DMS114 treated with DMSO at 0.1 percent for 48 hours (cell line): ENCODE data around the gene MIEF1.

Source experiments
- DNase-seq: peaks from one replicate; lab custom pipeline; 2025; ENCODE audit not compliant: unreplicated experiment; lab: John Stamatoyannopoulos, UW

MIEF1 gene

GRCh38 chr22:39556970-39557841 is 55.1 kb downstream of the MIEF1 start:
- no peak for DNase-seq

GRCh38 chr22:39558254-39558727 is 56.2 kb downstream of the MIEF1 start:
- no peak for DNase-seq

GRCh38 chr22:39558950-39559349 is 56.9 kb downstream of the MIEF1 start:
- DNase-seq, result no peak

- no peak for DNase-seq
Measured at GRCh38 chr22:39559456-39560105, 57.5 kb downstream of the MIEF1 start.

- no peak for DNase-seq
Measured at GRCh38 chr22:39560127-39560526, 58.0 kb downstream of the MIEF1 start.

DNA sequence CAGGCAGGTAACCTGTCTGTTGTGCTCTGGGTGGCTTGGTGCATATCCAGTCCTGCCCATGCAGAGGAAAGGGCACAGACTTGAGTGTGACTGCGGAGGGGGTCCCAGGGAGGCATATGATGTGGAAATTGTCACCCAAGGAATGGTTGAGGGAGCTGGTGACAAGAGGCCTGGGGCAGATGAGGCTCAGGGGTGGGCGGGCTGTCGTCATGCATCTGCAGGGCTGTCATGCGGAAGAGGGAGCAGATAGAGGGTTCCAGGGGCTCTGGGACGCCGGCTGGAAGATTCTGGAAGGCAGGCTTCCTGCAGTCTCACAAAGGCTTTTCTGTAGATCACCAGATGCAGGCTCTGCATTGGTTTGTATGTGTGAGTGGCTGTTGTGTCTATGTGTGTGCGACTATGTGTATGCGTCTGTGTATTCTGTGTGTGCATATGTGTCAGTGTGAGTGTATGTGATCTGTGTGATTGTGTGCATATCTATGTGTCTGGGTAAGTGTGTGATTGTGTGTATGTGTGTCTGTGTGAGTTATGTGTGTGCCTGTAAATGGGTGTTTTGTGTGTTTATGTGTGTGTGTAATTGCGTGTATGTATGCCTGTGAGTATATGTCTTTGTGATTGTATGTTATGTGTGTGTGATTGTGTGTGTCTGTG is 60.9 kb downstream of the MIEF1 start:
- DNase-seq, result no peak

- DNase-seq, result no peak
Measured at GRCh38 chr22:39563571-39564428, 61.7 kb downstream of the MIEF1 start.

DNA sequence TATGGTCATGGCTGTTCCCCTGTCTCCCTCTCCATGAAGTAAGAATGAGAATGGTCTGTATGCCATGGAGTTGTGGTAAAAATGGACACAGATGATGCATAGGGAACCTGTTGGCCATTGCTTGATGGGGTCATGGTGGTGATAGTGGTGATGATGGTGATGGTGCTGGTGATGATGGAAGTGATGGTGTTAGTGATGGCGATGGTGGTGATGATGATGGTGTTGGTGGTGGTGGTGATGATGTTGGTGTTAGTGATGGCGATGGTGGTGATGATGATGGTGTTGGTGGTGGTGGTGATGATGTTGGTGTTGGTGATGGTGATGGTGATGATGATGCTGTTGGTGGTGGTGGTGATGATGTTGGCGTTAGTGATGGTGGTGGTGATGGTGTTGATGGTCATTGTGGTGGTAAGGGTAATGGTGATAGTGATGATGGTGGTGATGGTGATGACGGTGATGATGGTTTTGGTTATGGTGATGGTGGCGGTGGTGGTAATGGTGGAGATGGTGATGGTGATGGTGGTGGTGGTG is 63.4 kb downstream of the MIEF1 start:
- DNase-seq, result no peak

DNA sequence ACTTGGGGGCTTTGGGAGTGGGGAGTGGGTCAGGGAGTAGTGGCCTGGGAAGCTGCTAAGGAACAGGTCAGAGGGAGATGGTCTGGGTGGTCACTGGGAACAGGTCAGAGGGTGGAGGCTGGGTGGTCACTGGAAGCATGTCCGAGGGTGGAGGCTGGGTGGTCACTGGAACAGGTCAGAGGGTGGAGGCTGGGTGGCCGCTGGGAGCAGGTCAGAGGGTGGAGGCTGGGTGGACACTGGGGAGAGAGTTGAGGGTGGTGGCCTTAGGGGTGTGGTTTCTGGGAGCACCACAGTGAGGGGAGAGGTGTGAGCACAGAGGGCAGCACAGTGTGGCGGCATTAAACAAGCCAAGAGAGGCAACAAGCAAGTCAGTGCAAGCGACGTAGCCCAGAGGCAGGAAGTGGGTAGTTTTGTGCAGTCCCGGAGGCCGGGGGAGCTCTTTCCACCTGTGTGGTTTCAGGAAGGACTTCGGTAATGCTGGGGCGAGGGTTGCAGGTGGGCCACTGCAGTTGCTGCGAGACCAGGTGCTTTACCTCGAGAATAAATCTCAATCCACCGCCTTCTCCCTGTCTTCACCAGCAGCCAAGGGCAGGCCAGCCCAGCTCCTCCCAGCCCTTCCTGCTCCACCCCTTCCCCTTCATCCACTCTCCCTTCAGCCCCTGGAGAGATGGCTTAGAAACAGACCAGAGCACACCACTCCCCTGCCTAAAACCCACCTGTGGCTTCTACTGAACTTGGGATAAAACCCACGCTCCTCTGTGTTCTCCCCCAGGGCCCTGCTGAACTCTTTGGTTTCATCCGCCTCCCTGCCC is 65.3 kb downstream of the MIEF1 start:
- DNase-seq, result no peak
